ENCODE data around the gene EDEM2. TPM values are rescaled to one million over a fixed set of nuclear protein-coding genes. Genes with fewer than 3 reads are reported as not detected.
"Not testable (repeated sequence)": the region's sequence is repeated elsewhere in the genome, so short reads cannot be mapped to it uniquely, and the experiment has no call there.

EDEM2 gene
- total RNA-seq, 1 donor from 2014 or later, result 13.6 TPM

GRCh38 chr20:35125753-35126152 lies 21.4 kb downstream of the EDEM2 start:
- no peak for DNase-seq

GRCh38 chr20:35122756-35123405 lies 24.3 kb downstream of the EDEM2 start:
- DNase-seq, result no peak

GRCh38 chr20:35121186-35121585 lies 25.9 kb downstream of the EDEM2 start:
- no peak for DNase-seq

- no peak for DNase-seq
Observed at GRCh38 chr20:35120012-35120701, 27.0 kb downstream of the EDEM2 start.

- no peak for DNase-seq
Observed at GRCh38 chr20:35117629-35118028, 29.5 kb downstream of the EDEM2 start.

- no peak for DNase-seq
Observed at GRCh38 chr20:35117196-35117595, 29.9 kb downstream of the EDEM2 start.

GRCh38 chr20:35116258-35116657 lies 30.9 kb downstream of the EDEM2 start:
- DNase-seq, result no peak

GRCh38 chr20:35115606-35116005 lies 31.5 kb downstream of the EDEM2 start:
- no peak for DNase-seq

GRCh38 chr20:35112276-35112675 lies 34.9 kb downstream of the EDEM2 start:
- DNase-seq, result not testable (repeated sequence)

GRCh38 chr20:35111141-35111888 lies 35.8 kb downstream of the EDEM2 start:
- no peak for DNase-seq

- no peak for DNase-seq
Observed at GRCh38 chr20:35108921-35109320, 38.2 kb downstream of the EDEM2 start.

GRCh38 chr20:35106827-35107380 lies 40.2 kb downstream of the EDEM2 start:
- no peak for DNase-seq

- no peak for DNase-seq
Observed at GRCh38 chr20:35104685-35105295, 42.3 kb downstream of the EDEM2 start.

- DNase-seq, result no peak
Observed at GRCh38 chr20:35101620-35102019, 45.5 kb downstream of the EDEM2 start.

- no peak for DNase-seq
Observed at GRCh38 chr20:35093267-35093884, 53.8 kb downstream of the EDEM2 start.

- peak; percentile 96 for DNase-seq
Observed at GRCh38 chr20:35092524-35093266, 54.4 kb downstream of the EDEM2 start, which contains the start of gene TRPC4AP. TRPC4AP (minus strand) TSS chr20:35092807; CDS start chr20:35092781, 26 bp downstream.

GRCh38 chr20:35091816-35092523 lies 55.2 kb downstream of the EDEM2 start:
- DNase-seq, result peak; percentile 40

- DNase-seq, result no peak
Observed at GRCh38 chr20:35088231-35089145, 58.6 kb downstream of the EDEM2 start.

GRCh38 chr20:35087791-35088190 lies 59.3 kb downstream of the EDEM2 start:
- no peak for DNase-seq

Data from tongue (tissue), 2 donors.